ENCODE measurements around the gene FAM193A.

The FAM193A gene

DNA sequence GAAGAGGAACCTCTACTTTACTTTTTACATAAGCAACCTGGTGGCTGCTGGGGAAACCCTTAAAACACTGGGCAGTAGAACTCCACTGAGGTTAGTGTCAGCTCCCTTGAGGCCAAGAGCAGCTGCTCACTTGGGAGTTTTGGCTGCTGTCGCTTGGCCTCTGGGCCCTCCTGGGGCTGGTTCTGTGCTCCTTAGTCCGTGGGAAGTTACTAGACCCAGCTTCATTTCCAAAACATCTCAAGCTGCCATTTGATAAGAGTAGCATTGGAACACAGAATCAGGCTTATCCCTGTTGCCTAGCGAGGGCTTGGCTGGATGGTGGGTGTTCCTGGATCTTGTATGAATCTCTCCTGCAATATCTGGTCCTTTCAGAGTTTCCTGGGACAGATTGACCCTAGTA is 41.5 kb upstream of the FAM193A start:
- TF ChIP-seq, protein P1, sequence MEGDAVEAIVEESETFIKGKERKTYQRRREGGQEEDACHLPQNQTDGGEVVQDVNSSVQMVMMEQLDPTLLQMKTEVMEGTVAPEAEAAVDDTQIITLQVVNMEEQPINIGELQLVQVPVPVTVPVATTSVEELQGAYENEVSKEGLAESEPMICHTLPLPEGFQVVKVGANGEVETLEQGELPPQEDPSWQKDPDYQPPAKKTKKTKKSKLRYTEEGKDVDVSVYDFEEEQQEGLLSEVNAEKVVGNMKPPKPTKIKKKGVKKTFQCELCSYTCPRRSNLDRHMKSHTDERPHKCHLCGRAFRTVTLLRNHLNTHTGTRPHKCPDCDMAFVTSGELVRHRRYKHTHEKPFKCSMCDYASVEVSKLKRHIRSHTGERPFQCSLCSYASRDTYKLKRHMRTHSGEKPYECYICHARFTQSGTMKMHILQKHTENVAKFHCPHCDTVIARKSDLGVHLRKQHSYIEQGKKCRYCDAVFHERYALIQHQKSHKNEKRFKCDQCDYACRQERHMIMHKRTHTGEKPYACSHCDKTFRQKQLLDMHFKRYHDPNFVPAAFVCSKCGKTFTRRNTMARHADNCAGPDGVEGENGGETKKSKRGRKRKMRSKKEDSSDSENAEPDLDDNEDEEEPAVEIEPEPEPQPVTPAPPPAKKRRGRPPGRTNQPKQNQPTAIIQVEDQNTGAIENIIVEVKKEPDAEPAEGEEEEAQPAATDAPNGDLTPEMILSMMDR (conservative IDR thresholded peaks at IDR 0.05; ENCODE audit: low read length), result no peak
- DNase-seq (ENCODE audit: low read depth), result no peak
- H3K4me3 ChIP-seq (ENCODE audit: low read length), result no peak overlapping the region

DNA sequence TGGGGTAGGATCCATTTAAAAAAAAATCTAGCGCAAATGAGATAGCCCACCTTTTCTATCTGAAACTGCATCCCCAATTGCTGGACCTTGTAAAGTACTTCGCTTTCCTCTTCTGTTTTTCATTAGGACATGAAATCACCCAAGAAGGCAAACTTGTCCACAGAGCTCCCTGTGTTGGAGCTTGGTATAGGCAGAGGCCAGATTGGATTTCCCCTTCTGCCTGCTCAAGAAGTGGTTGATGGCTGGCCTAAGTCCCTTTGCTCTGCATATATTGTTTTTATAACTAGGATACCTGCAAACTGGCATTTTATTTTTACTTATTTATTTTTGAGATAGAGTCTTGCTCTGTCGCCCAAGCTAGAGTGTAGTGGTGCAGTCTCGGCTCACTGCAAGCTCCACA is 39.1 kb upstream of the FAM193A start:
- TF ChIP-seq, protein P1 (conservative IDR thresholded peaks at IDR 0.05; ENCODE audit: low read length), result no peak
- no peak for DNase-seq (ENCODE audit: low read depth)
- no peak overlapping the region for H3K4me3 ChIP-seq (ENCODE audit: low read length)

DNA sequence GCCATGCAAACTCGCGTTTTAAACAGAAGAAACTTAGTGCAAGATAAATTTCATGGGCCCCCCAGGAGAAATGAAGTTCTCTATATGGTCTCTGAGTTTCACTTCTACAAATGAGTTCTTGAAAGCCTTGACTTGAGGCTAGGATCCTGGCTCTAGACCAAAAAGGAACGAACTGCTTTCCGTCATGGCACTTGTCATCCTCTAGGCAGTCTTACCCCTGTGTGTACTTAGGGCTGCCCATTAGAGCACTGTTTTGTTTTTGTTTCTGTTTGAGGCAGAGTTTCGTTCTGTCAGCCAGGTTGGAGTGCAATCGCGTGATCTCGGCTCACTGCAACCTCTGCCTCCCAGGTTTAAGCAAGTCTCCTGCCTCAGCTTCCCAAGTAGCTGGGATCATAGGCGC is 38.5 kb upstream of the FAM193A start:
- no peak overlapping the region for H3K4me3 ChIP-seq (ENCODE audit: low read length)
- no peak for DNase-seq (ENCODE audit: low read depth)

GRCh38 chr4:2500547-2500946 is 35.9 kb upstream of the FAM193A start:
- H3K4me3 ChIP-seq (ENCODE audit: low read length), result no peak overlapping the region
- DNase-seq (ENCODE audit: low read depth), result no peak
- TF ChIP-seq, protein P1 (conservative IDR thresholded peaks at IDR 0.05; ENCODE audit: low read length), result no peak

More for the DNA sequence above, 38.5 kb upstream of the FAM193A start:
- TF ChIP-seq, protein P1 (conservative IDR thresholded peaks at IDR 0.05; ENCODE audit: low read length), result no peak

- DNase-seq (ENCODE audit: low read depth), result no peak
- no peak overlapping the region for H3K4me3 ChIP-seq (ENCODE audit: low read length)
- TF ChIP-seq, protein P1 (conservative IDR thresholded peaks at IDR 0.05; ENCODE audit: low read length), result no peak
Observed at GRCh38 chr4:2501034-2501594, 35.3 kb upstream of the FAM193A start.

GRCh38 chr4:2503809-2504208 is 32.6 kb upstream of the FAM193A start:
- no peak for DNase-seq (ENCODE audit: low read depth)
- no peak overlapping the region for H3K4me3 ChIP-seq (ENCODE audit: low read length)
- TF ChIP-seq, protein P1 (conservative IDR thresholded peaks at IDR 0.05; ENCODE audit: low read length), result no peak

- TF ChIP-seq, protein P1 (conservative IDR thresholded peaks at IDR 0.05; ENCODE audit: low read length), result no peak
Observed at GRCh38 chr4:2507259-2507658, 29.2 kb upstream of the FAM193A start.

More at GRCh38 chr4:2507259-2507658, 29.2 kb upstream of the FAM193A start:
- DNase-seq (ENCODE audit: low read depth), result no peak
- no peak overlapping the region for H3K4me3 ChIP-seq (ENCODE audit: low read length)
